ENCODE measurements around the gene RNF152. TPM values are rescaled to one million over a fixed set of nuclear protein-coding genes. Genes with fewer than 3 reads are reported as not detected.

RNF152 gene
- total RNA-seq, 1 experiment from 2014 or later: 2.3 TPM

- no peaks in the 10 kb centered on the region; a peak in 1 of 5 replicates for H3K9me3 Mint-ChIP-seq
- H4K5ac ChIP-seq (ENCODE audit: insufficient read length, low read depth, low read length): no peak overlapping the region
- H3K4ac ChIP-seq (ENCODE audit: low read depth, low read length): no peak overlapping the region
- H2AK5ac ChIP-seq (ENCODE audit: insufficient read length, low read length): no peak overlapping the region
- no peaks in the 10 kb centered on the region for H3K27me3 ChIP-seq (ENCODE audit: insufficient read depth, low read length)
- no CpG with 5 or more reads among the region's 7 CpGs for WGBS (ENCODE audit: extremely low coverage, insufficient read length, low lambda C conversion rate)
- H2AFZ ChIP-seq (ENCODE audit: low read length): no peak overlapping the region
- no peak overlapping the region for H4K91ac ChIP-seq (ENCODE audit: insufficient read length, low read depth, low read length)
- no peaks in the 10 kb centered on the region for H4K20me1 ChIP-seq (ENCODE audit: control insufficient read depth, insufficient read depth, insufficient read length)
- H3K79me2 ChIP-seq (ENCODE audit: insufficient read depth, low read length): no peaks in the 10 kb centered on the region
- no peaks in the 10 kb centered on the region for H3K79me1 ChIP-seq (ENCODE audit: insufficient read depth, low read depth, low read length, poor library complexity, severe bottlenecking)
- no peaks in the 10 kb centered on the region for H3K36me3 Mint-ChIP-seq (ENCODE audit: insufficient read depth in 1 of 3, low read depth in 3 of 3)
- H3T11ph ChIP-seq (ENCODE audit: low read length): no peak overlapping the region
- H3K4me1 ChIP-seq (ENCODE audit: insufficient read depth, low read length): no peaks in the 10 kb centered on the region
- no peak overlapping the region for H3K27ac ChIP-seq (ENCODE audit: insufficient read length, low read depth, low read length)
- H3K4me1 Mint-ChIP-seq: peaks cover 3 to 9% of the 10 kb centered on the region in 2 experiments
- no peak overlapping the region for H3K18ac ChIP-seq (ENCODE audit: insufficient read length, low read depth, low read length)
- H3K27me3 Mint-ChIP-seq (ENCODE audit: low read depth): no peaks in the 10 kb centered on the region
- H3K4me3 Mint-ChIP-seq: no peak overlapping the region
- H2BK20ac ChIP-seq (ENCODE audit: low read depth, low read length, poor library complexity, severe bottlenecking): no peak overlapping the region
- TF ChIP-seq, protein P1, sequence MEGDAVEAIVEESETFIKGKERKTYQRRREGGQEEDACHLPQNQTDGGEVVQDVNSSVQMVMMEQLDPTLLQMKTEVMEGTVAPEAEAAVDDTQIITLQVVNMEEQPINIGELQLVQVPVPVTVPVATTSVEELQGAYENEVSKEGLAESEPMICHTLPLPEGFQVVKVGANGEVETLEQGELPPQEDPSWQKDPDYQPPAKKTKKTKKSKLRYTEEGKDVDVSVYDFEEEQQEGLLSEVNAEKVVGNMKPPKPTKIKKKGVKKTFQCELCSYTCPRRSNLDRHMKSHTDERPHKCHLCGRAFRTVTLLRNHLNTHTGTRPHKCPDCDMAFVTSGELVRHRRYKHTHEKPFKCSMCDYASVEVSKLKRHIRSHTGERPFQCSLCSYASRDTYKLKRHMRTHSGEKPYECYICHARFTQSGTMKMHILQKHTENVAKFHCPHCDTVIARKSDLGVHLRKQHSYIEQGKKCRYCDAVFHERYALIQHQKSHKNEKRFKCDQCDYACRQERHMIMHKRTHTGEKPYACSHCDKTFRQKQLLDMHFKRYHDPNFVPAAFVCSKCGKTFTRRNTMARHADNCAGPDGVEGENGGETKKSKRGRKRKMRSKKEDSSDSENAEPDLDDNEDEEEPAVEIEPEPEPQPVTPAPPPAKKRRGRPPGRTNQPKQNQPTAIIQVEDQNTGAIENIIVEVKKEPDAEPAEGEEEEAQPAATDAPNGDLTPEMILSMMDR (conservative IDR thresholded peaks at IDR 0.05): no peak
- no peak overlapping the region for H3K56ac ChIP-seq (ENCODE audit: insufficient read length, low read depth, low read length)
- no peak overlapping the region for H3K23ac ChIP-seq (ENCODE audit: insufficient read length, low read depth, low read length)
- H4K8ac ChIP-seq (replicated peaks; ENCODE audit: insufficient read length, low read depth, low read length): no peak overlapping the region
- H2BK15ac ChIP-seq (ENCODE audit: low read depth, low read length): no peak overlapping the region
- no peak overlapping the region for H3K14ac ChIP-seq (ENCODE audit: insufficient read depth, low read length)
- no peak overlapping the region for H3K9ac ChIP-seq (ENCODE audit: extremely low read depth, insufficient read length, low read length)
- no peak overlapping the region for H3K4me2 ChIP-seq (ENCODE audit: insufficient read depth, insufficient read length, low read length)
- H3K27ac Mint-ChIP-seq: no peak overlapping the region
- H3K9me3 ChIP-seq (ENCODE audit: control insufficient read depth, low read depth, low read length): no peaks in the 10 kb centered on the region
- no peak for DNase-seq
- no peak overlapping the region for H2BK12ac ChIP-seq (ENCODE audit: insufficient read length, low read depth, low read length)
- no peak overlapping the region for H2BK5ac ChIP-seq (ENCODE audit: insufficient read length, low read length)
- no peaks in the 10 kb centered on the region for H3K23me2 ChIP-seq (ENCODE audit: insufficient read length, low read depth, low read length, poor library complexity, severe bottlenecking)
- no peak overlapping the region for H2BK120ac ChIP-seq (ENCODE audit: low read depth, low read length, poor library complexity, severe bottlenecking)
Measured at GRCh38 chr18:61847164-61847791, 45.5 kb downstream of the RNF152 start.
